Testis (tissue), 3 donors: ENCODE measurements around the gene ANO3. TPM values are rescaled to one million over a fixed set of nuclear protein-coding genes. Genes with fewer than 3 reads are reported as not detected.

Experiments
- DNase-seq: peaks from one replicate; pipeline ENCODE4 v3.0.0-alpha.2; 2019
- H3K27ac ChIP-seq, 2 donors: fragments of 200-600 bp; sonication (generic); one replicate each; pipeline ENCODE4 v1.5.1; 2019
- H3K27me3 ChIP-seq: fragments of 200-600 bp; sonication (generic); one replicate; pipeline ENCODE4 v1.5.1; 2019
- H3K36me3 ChIP-seq: fragments of 200-600 bp; sonication (generic); one replicate; pipeline ENCODE4 v1.5.1; 2017; ENCODE audit warnings: low read depth; ENCODE audit errors: missing control alignments
- H3K4me1 ChIP-seq: fragments of 200-600 bp; sonication (generic); one replicate; pipeline ENCODE4 v1.5.1; 2019
- H3K4me3 ChIP-seq, 2 donors: fragments of 200-600 bp; sonication (generic); one replicate each; pipeline ENCODE4 v1.5.1; 2017 to 2019
- H3K9me3 ChIP-seq: fragments of 200-600 bp; sonication (generic); one replicate; pipeline ENCODE4 v1.5.1; 2017
- CTCF ChIP-seq, 3 experiments: fragments of 450-650 bp in 2 of 3; fragments of 200-600 bp in 1 of 3; sonication (generic) in 1 of 3; IDR thresholded peaks; one replicate each; pipeline ENCODE4 v1.5.1; 2016 to 2019; ENCODE audit warnings: antibody characterized with exemption in 3 of 3, mild to moderate bottlenecking in 2 of 3, moderate library complexity in 1 of 3
- POLR2A ChIP-seq: fragments of 450-650 bp; IDR thresholded peaks from one replicate; pipeline ENCODE4 v1.6.1; 2017; ENCODE audit warnings: antibody characterized with exemption, mild to moderate bottlenecking, moderate library complexity
- WGBS, 2 donors: methylation state at CpG; one replicate each; pipeline ENCODE4 v1.1.5; 2018; 5-methylcytosine and 5-hydroxymethylcytosine counted together
- intact Hi-C: fragments of 100-400 bp; cut with DNase I; formaldehyde crosslinking; loops from one replicate; pipeline ENCODE4 v1.15.1; 2023; ENCODE audit warnings: low total_unique reads
- polyA plus RNA-seq: library from polyadenylated mRNA; stranded (reverse); fragments of 350-450 nt; fragmentation: Illumina TruSeq; extraction: RNeasy Lipid Tissue Mini Kit (QIAGEN cat#74804); gene quantifications from one replicate; pipeline ENCODE4 v1.2.3, GENCODE V29; 2014; ENCODE audit warnings: low read depth, low replicate concordance; ENCODE audit not compliant: insufficient read depth
- total RNA-seq, 2 donors: library from RNA; depleted of rRNA; stranded (reverse); fragments of >200 nt; gene quantifications; one replicate each; pipeline ENCODE4 v1.2.3, GENCODE V29; 2016

Gene ANO3
- total and polyA plus RNA-seq, 3 donors from 2014 or later: 1.9 to 2.4 (median 2.2) TPM

GRCh38 chr11:26575946-26576345 is 244.0 kb downstream of the ANO3 start:
- Histone ChIP-seq H3K27ac (no peak overlapping the region), H3K36me3 (no peaks in the 10 kb centered on the region), H3K27me3 (no peaks in the 10 kb centered on the region), H3K4me1 (no peaks in the 10 kb centered on the region), H3K9me3 (no peaks in the 10 kb centered on the region), H3K4me3 (no peak overlapping the region)
- WGBS, 2 donors: 64 to 72% methylated on average over 5 of the region's 5 CpGs
- TF ChIP-seq CTCF (IDR thresholded peaks at IDR 0.05) (no peak), POLR2A (no peak)
- DNase-seq: no peak
- intact Hi-C loops: no loop called here

- no peaks in the 10 kb centered on the region for H3K4me1 ChIP-seq
- TF ChIP-seq CTCF (IDR thresholded peaks at IDR 0.05) (no peak), POLR2A (no peak)
- H3K27ac ChIP-seq: no peak overlapping the region
Observed at GRCh38 chr11:26578998-26579661, 247.2 kb downstream of the ANO3 start.

GRCh38 chr11:26579683-26580082 is 247.8 kb downstream of the ANO3 start:
- Histone ChIP-seq H3K4me1 (no peaks in the 10 kb centered on the region), H3K27me3 (no peaks in the 10 kb centered on the region), H3K4me3 (no peak overlapping the region), H3K36me3 (no peaks in the 10 kb centered on the region), H3K9me3 (no peaks in the 10 kb centered on the region), H3K27ac (no peak overlapping the region)
- TF ChIP-seq POLR2A (no peak), CTCF (IDR thresholded peaks at IDR 0.05) (no peak)
- WGBS, 2 donors: 66 to 71% methylated on average over 2 of the region's 2 CpGs
- intact Hi-C loops: no loop called here
- DNase-seq: no peak

More at GRCh38 chr11:26578998-26579661, 247.2 kb downstream of the ANO3 start:
- no peaks in the 10 kb centered on the region for H3K36me3 ChIP-seq
- WGBS, 2 donors: 37 to 43% methylated on average over 1 of the region's 1 CpG
- intact Hi-C loops: no loop called here
- H3K4me3 ChIP-seq: no peak overlapping the region
- no peak for DNase-seq
- H3K27me3 ChIP-seq: no peaks in the 10 kb centered on the region
- no peaks in the 10 kb centered on the region for H3K9me3 ChIP-seq

GRCh38 chr11:26580929-26581328 is 249.0 kb downstream of the ANO3 start:
- H3K27me3 ChIP-seq: no peaks in the 10 kb centered on the region
- no peak overlapping the region for H3K27ac ChIP-seq
- DNase-seq: no peak
- no peak overlapping the region for H3K4me3 ChIP-seq
- no peaks in the 10 kb centered on the region for H3K4me1 ChIP-seq
- no peaks in the 10 kb centered on the region for H3K9me3 ChIP-seq
- intact Hi-C loops: no loop called here
- TF ChIP-seq CTCF (IDR thresholded peaks at IDR 0.05) (no peak), POLR2A (no peak)
- H3K36me3 ChIP-seq: no peaks in the 10 kb centered on the region
- WGBS, 2 donors: 43% methylated on average over 3 of the region's 3 CpGs

GRCh38 chr11:26583550-26583949 is 251.6 kb downstream of the ANO3 start:
- Histone ChIP-seq H3K4me1 (no peaks in the 10 kb centered on the region), H3K27ac (no peak overlapping the region), H3K27me3 (no peaks in the 10 kb centered on the region), H3K9me3 (no peaks in the 10 kb centered on the region), H3K36me3 (no peaks in the 10 kb centered on the region), H3K4me3 (no peak overlapping the region)
- no peak for DNase-seq
- 74 to 76% methylated on average over 3 of the region's 3 CpGs for WGBS, 2 donors
- intact Hi-C loops: no loop called here
- TF ChIP-seq POLR2A (no peak), CTCF (IDR thresholded peaks at IDR 0.05) (no peak)
